ENCODE data around the gene PDE4D.

PDE4D gene

GRCh38 chr5:59564895-59565294 is 328.6 kb downstream of the PDE4D start:
- no peak overlapping the region for H3K4me3 Mint-ChIP-seq

GRCh38 chr5:59562756-59563389 is 330.7 kb downstream of the PDE4D start:
- peak; percentile 67 for DNase-seq
- H3K4me1 Mint-ChIP-seq = peaks cover 44 to 62% of the 10 kb centered on the region in 2 donors
- ATAC-seq (replicated peaks) = peak; percentile 87 to 88
- H3K4me3 Mint-ChIP-seq = peak overlapping the region in 1 of 2 donors; percentile 41
- H3K36me3 Mint-ChIP-seq = peaks cover 4 to 5% of the 10 kb centered on the region in 2 donors
- H3K27me3 Mint-ChIP-seq = no peaks in the 10 kb centered on the region
- H3K9me3 Mint-ChIP-seq = peaks cover 1 to 4% of the 10 kb centered on the region in 2 donors
- H3K27ac Mint-ChIP-seq = peak overlapping the region; percentile 88

More at GRCh38 chr5:59564895-59565294, 328.6 kb downstream of the PDE4D start:
- H3K27ac Mint-ChIP-seq = no peak overlapping the region
- peaks cover 1 to 4% of the 10 kb centered on the region in 2 donors for H3K9me3 Mint-ChIP-seq
- no peak for DNase-seq
- H3K27me3 Mint-ChIP-seq = no peaks in the 10 kb centered on the region
- H3K36me3 Mint-ChIP-seq = peaks cover 4 to 5% of the 10 kb centered on the region in 2 donors
- no peak for ATAC-seq (replicated peaks)
- H3K4me1 Mint-ChIP-seq = peaks cover 44 to 62% of the 10 kb centered on the region in 2 donors

- no peak for ATAC-seq (replicated peaks)
These were observed 333.0 kb downstream of the PDE4D start for GRCh38 chr5:59560553-59560952.

GRCh38 chr5:59559847-59560246 is 333.7 kb downstream of the PDE4D start:
- Mint-ChIP-seq H3K36me3 (peaks cover 4 to 5% of the 10 kb centered on the region in 2 donors), H3K9me3 (peaks cover 0 to 4% of the 10 kb centered on the region in 2 donors), H3K4me1 (peaks cover 33 to 48% of the 10 kb centered on the region in 2 donors), H3K4me3 (no peak overlapping the region), H3K27ac (no peak overlapping the region), H3K27me3 (no peaks in the 10 kb centered on the region)
- DNase-seq (no peak), ATAC-seq (replicated peaks) (no peak)

More at GRCh38 chr5:59560553-59560952, 333.0 kb downstream of the PDE4D start:
- Mint-ChIP-seq H3K27me3 (no peaks in the 10 kb centered on the region), H3K36me3 (peaks cover 4 to 5% of the 10 kb centered on the region in 2 donors), H3K27ac (peak overlapping the region; percentile 14), H3K4me3 (no peak overlapping the region), H3K9me3 (peaks cover 1 to 4% of the 10 kb centered on the region in 2 donors), H3K4me1 (peaks cover 37 to 55% of the 10 kb centered on the region in 2 donors)
- DNase-seq = no peak

- no peaks in the 10 kb centered on the region for H3K27me3 Mint-ChIP-seq
- peaks cover 0 to 4% of the 10 kb centered on the region in 2 donors for H3K9me3 Mint-ChIP-seq
- peaks cover 4 to 5% of the 10 kb centered on the region in 2 donors for H3K36me3 Mint-ChIP-seq
- DNase-seq (no peak), ATAC-seq (replicated peaks) (no peak)
- no peak overlapping the region for H3K27ac Mint-ChIP-seq
- H3K4me1 Mint-ChIP-seq = peaks cover 30 to 43% of the 10 kb centered on the region in 2 donors
- H3K4me3 Mint-ChIP-seq = no peak overlapping the region
These were observed 334.2 kb downstream of the PDE4D start for GRCh38 chr5:59559323-59559722.

- H3K9me3 Mint-ChIP-seq = peaks cover 0 to 4% of the 10 kb centered on the region in 2 donors
- peaks cover 24 to 34% of the 10 kb centered on the region in 2 donors for H3K4me1 Mint-ChIP-seq
- peaks cover 4 to 5% of the 10 kb centered on the region in 2 donors for H3K36me3 Mint-ChIP-seq
- DNase-seq = no peak
- no peak overlapping the region for H3K4me3 Mint-ChIP-seq
- ATAC-seq (replicated peaks) = no peak
- no peak overlapping the region for H3K27ac Mint-ChIP-seq
- no peaks in the 10 kb centered on the region for H3K27me3 Mint-ChIP-seq
These were observed 335.0 kb downstream of the PDE4D start for GRCh38 chr5:59558501-59558900.

- DNase-seq (no peak), ATAC-seq (replicated peaks) (no peak)
- Mint-ChIP-seq H3K27me3 (no peaks in the 10 kb centered on the region), H3K9me3 (peaks cover 0 to 4% of the 10 kb centered on the region in 2 donors), H3K4me3 (no peak overlapping the region), H3K4me1 (peaks cover 15 to 25% of the 10 kb centered on the region in 2 donors), H3K27ac (no peak overlapping the region), H3K36me3 (peaks cover 4 to 5% of the 10 kb centered on the region in 2 donors)
These were observed 336.0 kb downstream of the PDE4D start for GRCh38 chr5:59557572-59557971.

- no peak for DNase-seq
- no peak for ATAC-seq (replicated peaks)
- Mint-ChIP-seq H3K36me3 (peaks cover 2 to 4% of the 10 kb centered on the region in 2 donors), H3K9me3 (peaks cover 0 to 3% of the 10 kb centered on the region in 2 donors), H3K4me3 (no peak overlapping the region), H3K27ac (no peak overlapping the region), H3K27me3 (no peaks in the 10 kb centered on the region), H3K4me1 (peaks cover 10 to 16% of the 10 kb centered on the region in 2 donors)
These were observed 337.9 kb downstream of the PDE4D start for GRCh38 chr5:59555596-59555995.

GRCh38 chr5:59554501-59554900 is 339.0 kb downstream of the PDE4D start:
- H3K4me3 Mint-ChIP-seq = no peak overlapping the region
- H3K4me1 Mint-ChIP-seq = peaks cover 6 to 11% of the 10 kb centered on the region in 2 donors
- no peaks in the 10 kb centered on the region for H3K9me3 Mint-ChIP-seq
- H3K36me3 Mint-ChIP-seq = no peaks in the 10 kb centered on the region
- no peaks in the 10 kb centered on the region for H3K27me3 Mint-ChIP-seq
- ATAC-seq (replicated peaks) (no peak), DNase-seq (no peak)
- H3K27ac Mint-ChIP-seq = peak overlapping the region; percentile 33

GRCh38 chr5:59553992-59554391 is 339.5 kb downstream of the PDE4D start:
- no peaks in the 10 kb centered on the region for H3K27me3 Mint-ChIP-seq
- DNase-seq (no peak), ATAC-seq (replicated peaks) (no peak)
- no peaks in the 10 kb centered on the region for H3K36me3 Mint-ChIP-seq
- H3K9me3 Mint-ChIP-seq = no peaks in the 10 kb centered on the region
- no peak overlapping the region for H3K4me3 Mint-ChIP-seq
- H3K27ac Mint-ChIP-seq = no peak overlapping the region
- H3K4me1 Mint-ChIP-seq = peaks cover 6 to 11% of the 10 kb centered on the region in 2 donors

GRCh38 chr5:59548807-59549357 is 344.6 kb downstream of the PDE4D start:
- Mint-ChIP-seq H3K4me1 (peaks cover 7 to 8% of the 10 kb centered on the region in 2 donors), H3K27ac (no peak overlapping the region), H3K27me3 (no peaks in the 10 kb centered on the region), H3K4me3 (no peak overlapping the region), H3K36me3 (no peaks in the 10 kb centered on the region), H3K9me3 (no peaks in the 10 kb centered on the region)
- DNase-seq (no peak), ATAC-seq (replicated peaks) (no peak)

GRCh38 chr5:59547731-59548130 is 345.8 kb downstream of the PDE4D start:
- Mint-ChIP-seq H3K27ac (no peak overlapping the region), H3K4me3 (no peak overlapping the region), H3K27me3 (no peaks in the 10 kb centered on the region), H3K9me3 (no peaks in the 10 kb centered on the region), H3K4me1 (peaks cover 16 to 19% of the 10 kb centered on the region in 2 donors), H3K36me3 (no peaks in the 10 kb centered on the region)
- DNase-seq (no peak), ATAC-seq (replicated peaks) (no peak)

GRCh38 chr5:59544573-59544972 is 349.0 kb downstream of the PDE4D start:
- H3K4me3 Mint-ChIP-seq = no peak overlapping the region
- H3K9me3 Mint-ChIP-seq = no peaks in the 10 kb centered on the region
- H3K27me3 Mint-ChIP-seq = no peaks in the 10 kb centered on the region
- no peak for DNase-seq
- H3K36me3 Mint-ChIP-seq = no peaks in the 10 kb centered on the region
- H3K27ac Mint-ChIP-seq = no peak overlapping the region
- no peak for ATAC-seq (replicated peaks)
- peaks cover 21 to 26% of the 10 kb centered on the region in 2 donors for H3K4me1 Mint-ChIP-seq

- ATAC-seq (replicated peaks) = peak; percentile 25 to 44
- peaks cover 21 to 26% of the 10 kb centered on the region in 2 donors for H3K4me1 Mint-ChIP-seq
These were observed 349.6 kb downstream of the PDE4D start for GRCh38 chr5:59543821-59544442.

More at GRCh38 chr5:59543821-59544442, 349.6 kb downstream of the PDE4D start:
- Mint-ChIP-seq H3K9me3 (no peaks in the 10 kb centered on the region), H3K4me3 (peak overlapping the region in 1 of 2 donors; percentile 6), H3K27ac (no peak overlapping the region), H3K36me3 (no peaks in the 10 kb centered on the region), H3K27me3 (no peaks in the 10 kb centered on the region)
- DNase-seq = no peak

Measured in stimulated activated naive B cell treated with anti-CD40 and anti-IgM and Interleukin-4, amounts not matched to agents 10 μg/mL and 1 μg/mL and 100 μg/mL, for 72 hours (primary cell).